Left lung (tissue), 10 donors: ENCODE measurements around the gene TAS2R20. TPM values are rescaled to one million over a fixed set of nuclear protein-coding genes. Genes with fewer than 3 reads are reported as not detected.

Source experiments
- ATAC-seq: fragments of 200-7000 bp; cut with Tn5 transposase; one replicate; pipeline ENCODE4 v1.9.1; 2020; ENCODE audit warnings: moderate library complexity
- DNase-seq, 4 donors: peaks; one replicate each; pipeline ENCODE4 v3.0.0-alpha.2; 2013 to 2020
- H3K27ac ChIP-seq, 2 donors: fragments of 200-600 bp; sonication (generic) in 1 of 2; one replicate each; pipeline versions ENCODE4 v1.5.0 to v1.8.0; 2020 to 2021
- H3K27me3 ChIP-seq, 2 donors: fragments of 200-600 bp; sonication (generic) in 1 of 2; one replicate each; pipeline versions ENCODE4 v1.5.0 to v1.8.0; 2020 to 2021
- H3K36me3 ChIP-seq, 2 donors: fragments of 200-600 bp; sonication (generic) in 1 of 2; one replicate each; pipeline versions ENCODE4 v1.5.0 to v1.8.0; 2020 to 2021
- H3K4me1 ChIP-seq, 2 donors: fragments of 200-600 bp; one replicate each; pipeline ENCODE4 v1.8.0; 2021
- H3K4me3 ChIP-seq, 2 donors: fragments of 200-600 bp; sonication (generic) in 1 of 2; one replicate each; pipeline versions ENCODE4 v1.5.0 to v1.8.0; 2020 to 2021; ENCODE audit warnings: mild to moderate bottlenecking in 1 of 2
- H3K9me3 ChIP-seq, 2 donors: fragments of 200-600 bp; sonication (generic) in 1 of 2; one replicate each; pipeline versions ENCODE4 v1.5.0 to v1.8.0; 2020 to 2021
- intact Hi-C, 2 donors: fragments of 100-400 bp; cut with DNase I; formaldehyde crosslinking; loops; one replicate each; pipeline versions ENCODE4 v1.11.2 to v1.14.2; 2022
- polyA plus RNA-seq, 6 donors: library from polyadenylated mRNA; unstranded; fragments of 120-200 nt; gene quantifications; one replicate each; pipeline ENCODE4 v1.2.1, GENCODE V29; 2013; ENCODE audit not compliant: insufficient read length in 6 of 6
- total RNA-seq, 2 donors: library from RNA; stranded (reverse); fragmentation: NEBNext Ultra II Directional; extraction: Animal tissue kit (Norgen Biotek cat#: 25700); gene quantifications; one replicate each; pipeline ENCODE4 v1.2.1, GENCODE V29; 2021
- TF ChIP-seq, protein P1 (sequence below), 2 donors: fragments of 200-600 bp; sonication (generic) in 1 of 2; IDR thresholded peaks; one replicate each; pipeline versions ENCODE4 v1.5.0 to v1.8.0; 2021; ENCODE audit warnings: antibody characterized with exemption in 2 of 2
- donor health status: DM: no; HTN: yes; CAD: no.
- donor health status: DM: no; HTN: no; CAD: no.

The TAS2R20 gene
- total and polyA plus RNA-seq, 8 donors = 1.6 to 3.6 (median 3.0) TPM

DNA sequence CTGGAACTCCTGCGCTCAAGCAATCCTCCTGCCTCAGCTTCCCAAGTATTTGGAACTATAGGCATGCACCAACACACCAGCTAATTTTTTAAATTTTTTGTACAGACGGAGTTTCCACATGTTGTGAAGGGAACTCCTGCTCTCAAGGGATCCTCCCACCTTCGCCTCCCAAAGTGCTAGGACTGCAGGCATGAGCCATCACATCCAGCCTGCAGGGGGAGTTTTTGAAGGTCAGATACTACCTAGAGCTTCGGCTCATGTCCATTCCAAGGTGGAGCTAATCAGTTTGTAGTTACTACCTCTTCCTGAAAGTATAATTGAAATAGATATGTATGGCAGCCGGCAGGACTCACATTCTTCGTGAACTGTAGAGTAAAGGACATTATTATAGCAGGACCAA is 28.0 kb upstream of the TAS2R20 start:
- H3K27ac ChIP-seq = no peak overlapping the region
- ATAC-seq (no peak), DNase-seq (no peak)
- H3K9me3 ChIP-seq = peaks cover 0 to 6% of the 10 kb centered on the region in 2 donors
- peaks cover 0 to 12% of the 10 kb centered on the region in 2 donors for H3K36me3 ChIP-seq
- H3K4me1 ChIP-seq = no peaks in the 10 kb centered on the region
- TF ChIP-seq, protein P1, sequence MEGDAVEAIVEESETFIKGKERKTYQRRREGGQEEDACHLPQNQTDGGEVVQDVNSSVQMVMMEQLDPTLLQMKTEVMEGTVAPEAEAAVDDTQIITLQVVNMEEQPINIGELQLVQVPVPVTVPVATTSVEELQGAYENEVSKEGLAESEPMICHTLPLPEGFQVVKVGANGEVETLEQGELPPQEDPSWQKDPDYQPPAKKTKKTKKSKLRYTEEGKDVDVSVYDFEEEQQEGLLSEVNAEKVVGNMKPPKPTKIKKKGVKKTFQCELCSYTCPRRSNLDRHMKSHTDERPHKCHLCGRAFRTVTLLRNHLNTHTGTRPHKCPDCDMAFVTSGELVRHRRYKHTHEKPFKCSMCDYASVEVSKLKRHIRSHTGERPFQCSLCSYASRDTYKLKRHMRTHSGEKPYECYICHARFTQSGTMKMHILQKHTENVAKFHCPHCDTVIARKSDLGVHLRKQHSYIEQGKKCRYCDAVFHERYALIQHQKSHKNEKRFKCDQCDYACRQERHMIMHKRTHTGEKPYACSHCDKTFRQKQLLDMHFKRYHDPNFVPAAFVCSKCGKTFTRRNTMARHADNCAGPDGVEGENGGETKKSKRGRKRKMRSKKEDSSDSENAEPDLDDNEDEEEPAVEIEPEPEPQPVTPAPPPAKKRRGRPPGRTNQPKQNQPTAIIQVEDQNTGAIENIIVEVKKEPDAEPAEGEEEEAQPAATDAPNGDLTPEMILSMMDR (IDR thresholded peaks at IDR 0.05) = no peak
- intact Hi-C loops = no loop called here
- no peak overlapping the region for H3K4me3 ChIP-seq
- no peaks in the 10 kb centered on the region for H3K27me3 ChIP-seq

DNA sequence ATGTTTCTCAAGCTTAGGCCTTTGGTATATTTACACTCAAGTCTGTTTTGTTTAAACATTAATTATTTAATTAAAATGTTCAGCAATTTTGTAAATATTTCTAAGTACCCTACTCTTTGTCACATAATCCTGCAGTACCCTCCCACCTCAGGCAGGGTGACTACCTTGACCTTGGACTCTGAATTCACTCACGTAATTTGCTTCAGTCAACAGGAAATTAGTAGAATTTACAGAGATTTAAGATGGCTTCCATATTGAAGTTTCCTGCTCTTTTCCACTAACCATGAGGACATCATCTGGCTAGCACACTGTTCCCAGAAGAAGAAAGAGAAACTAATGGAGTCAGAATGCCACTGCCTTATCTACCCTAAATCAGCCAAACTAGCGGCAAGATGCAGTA is 25.3 kb upstream of the TAS2R20 start:
- Histone ChIP-seq H3K27me3 (no peaks in the 10 kb centered on the region), H3K27ac (no peak overlapping the region)
- no peak for ATAC-seq

DNA sequence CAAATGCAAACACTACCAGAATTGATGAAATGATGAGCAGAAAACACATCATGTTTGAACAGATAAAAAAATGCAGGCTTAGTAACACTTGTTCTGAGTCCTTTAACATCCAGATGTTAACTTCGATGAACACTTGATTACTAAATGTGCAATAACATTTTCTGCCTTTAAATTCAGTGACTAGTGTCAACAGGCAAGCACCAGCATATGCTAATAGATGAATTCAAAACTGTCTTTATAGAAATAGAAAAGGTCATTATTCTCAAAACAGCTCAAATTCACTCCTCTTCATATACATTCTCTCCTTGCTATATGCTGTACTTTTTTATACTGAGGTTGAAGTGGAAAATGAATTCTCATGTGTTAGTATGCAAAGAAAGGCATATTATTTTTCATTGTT is 24.4 kb upstream of the TAS2R20 start, which contains the start of gene TAS2R19:
Gene TAS2R19, minus strand, starts transcription at position 101 of the 400 bp plus-strand sequence. Its CDS starts 49 bp downstream, at position 52.
- Histone ChIP-seq H3K4me1 (no peaks in the 10 kb centered on the region), H3K36me3 (peaks cover 0 to 6% of the 10 kb centered on the region in 2 donors), H3K27ac (no peak within 1 kb of the TSS), H3K27me3 (no peaks in the 10 kb centered on the region), H3K9me3 (peaks cover 0 to 6% of the 10 kb centered on the region in 2 donors), H3K4me3 (no peak within 1 kb of the TSS)
- TF ChIP-seq, protein P1 (IDR thresholded peaks at IDR 0.05) = no peak
- intact Hi-C loops = no loop called here
- no peak for DNase-seq
- ATAC-seq = no peak

More for the DNA sequence above, 25.3 kb upstream of the TAS2R20 start:
- DNase-seq = no peak
- peaks cover 0 to 12% of the 10 kb centered on the region in 2 donors for H3K36me3 ChIP-seq
- intact Hi-C loops = no loop called here
- TF ChIP-seq, protein P1 (IDR thresholded peaks at IDR 0.05) = no peak
- H3K9me3 ChIP-seq = peaks cover 0 to 6% of the 10 kb centered on the region in 2 donors
- H3K4me3 ChIP-seq = no peak overlapping the region
- H3K4me1 ChIP-seq = no peaks in the 10 kb centered on the region

DNA sequence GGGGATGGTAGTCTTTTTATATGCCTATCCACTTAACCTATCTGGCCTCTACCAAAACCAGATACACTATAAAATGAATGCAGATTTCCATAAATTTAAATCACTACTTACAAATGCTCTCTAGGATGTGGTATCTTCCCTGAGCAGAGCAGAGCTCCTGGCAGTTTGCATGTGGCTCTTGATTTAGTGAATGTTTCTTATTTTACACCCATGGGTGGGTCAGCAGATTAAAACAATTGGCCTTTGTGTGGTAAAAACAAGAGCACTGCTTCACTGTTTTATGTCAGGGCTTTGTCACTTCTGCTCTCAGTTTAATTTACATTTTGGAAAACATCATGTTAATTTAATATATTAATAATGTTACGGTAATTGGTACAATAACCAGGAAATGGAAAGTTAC is 18.8 kb upstream of the TAS2R20 start:
- Histone ChIP-seq H3K36me3 (no peaks in the 10 kb centered on the region), H3K27ac (no peak overlapping the region), H3K27me3 (no peaks in the 10 kb centered on the region), H3K4me3 (no peak overlapping the region), H3K4me1 (no peaks in the 10 kb centered on the region), H3K9me3 (no peaks in the 10 kb centered on the region)
- intact Hi-C loops = no loop called here
- no peak for DNase-seq
- no peak for ATAC-seq
- TF ChIP-seq, protein P1 (IDR thresholded peaks at IDR 0.05) = no peak

DNA sequence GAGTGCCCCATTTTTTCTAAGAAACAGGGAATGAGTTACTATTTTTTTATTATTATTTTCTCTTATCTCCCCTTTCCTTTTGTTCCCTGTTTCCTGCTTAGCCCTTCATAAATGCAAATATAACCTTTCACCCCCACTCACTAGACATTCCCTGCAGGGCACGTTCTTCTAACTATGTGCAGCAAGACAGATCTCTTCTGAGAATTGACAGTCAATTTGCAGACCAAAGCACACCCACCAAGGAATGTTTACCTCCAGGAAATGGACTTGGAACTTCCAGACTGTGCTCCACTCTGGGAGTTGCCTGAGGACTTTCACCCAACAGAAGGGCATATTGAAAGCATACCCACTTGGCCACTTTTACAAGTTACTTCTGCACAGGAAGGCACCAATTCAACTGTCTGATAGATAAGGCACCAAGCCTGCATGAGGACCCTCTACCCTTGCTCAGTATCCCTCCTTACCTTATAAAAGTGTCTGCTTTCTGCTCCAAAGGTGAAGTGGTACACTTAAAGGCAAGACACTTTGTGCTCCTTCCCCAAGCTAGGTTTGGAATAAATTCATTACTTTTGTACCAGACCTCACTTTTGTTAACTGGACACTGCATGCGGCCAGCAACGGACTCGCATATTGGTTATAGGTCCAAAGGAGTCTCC is 17.8 kb upstream of the TAS2R20 start:
- intact Hi-C loops = no loop called here
- Histone ChIP-seq H3K27ac (no peak overlapping the region), H3K4me1 (no peaks in the 10 kb centered on the region), H3K36me3 (no peaks in the 10 kb centered on the region), H3K4me3 (no peak overlapping the region), H3K27me3 (no peaks in the 10 kb centered on the region), H3K9me3 (no peaks in the 10 kb centered on the region)
- ATAC-seq (no peak), DNase-seq (no peak)
- TF ChIP-seq, protein P1 (IDR thresholded peaks at IDR 0.05) = no peak
